Activated T-cell treated with anti-CD3 and anti-CD28 coated beads, Interleukin-2, amount 50 U/mL, for 72 hours (primary cell): ENCODE results near the gene GSE1. TPM values are rescaled to one million over a fixed set of nuclear protein-coding genes. Genes with fewer than 3 reads are reported as not detected.

Experiments used
- ATAC-seq, 2 donors: fragments of 150-1000 bp; cut with Tn5 transposase; replicated peaks in 1 of 2; 2 replicates each; pipeline ENCODE4 v1.10.0; 2021; ENCODE audit warnings: moderate library complexity in 2 of 2, mild to moderate bottlenecking in 1 of 2
- DNase-seq, 2 donors: peaks; one replicate each; pipeline ENCODE4 v3.0.0; 2021 to 2022; ENCODE audit warnings: mixed read lengths in 1 of 2
- H3K27ac Mint-ChIP-seq: one replicate; pipeline ENCODE4 v1.8.0; 2022; ENCODE audit warnings: mild to moderate bottlenecking, moderate library complexity, mixed read lengths
- H3K27me3 Mint-ChIP-seq: one replicate; pipeline ENCODE4 v1.8.0; 2022; ENCODE audit warnings: low read depth, mixed read lengths
- H3K36me3 Mint-ChIP-seq, 2 donors: one replicate each; pipeline ENCODE4 v1.8.0; 2022; ENCODE audit warnings: mixed read lengths in 2 of 2, mild to moderate bottlenecking in 1 of 2; ENCODE audit not compliant: insufficient read depth in 2 of 2
- H3K4me1 Mint-ChIP-seq: one replicate; pipeline ENCODE4 v1.8.0; 2022; ENCODE audit warnings: low read depth, mixed read lengths
- H3K4me3 Mint-ChIP-seq, 2 donors: one replicate each; pipeline ENCODE4 v1.8.0; 2022; ENCODE audit warnings: mild to moderate bottlenecking in 2 of 2, mixed read lengths in 2 of 2, moderate library complexity in 2 of 2
- H3K9me3 Mint-ChIP-seq, 2 donors: one replicate each; pipeline ENCODE4 v1.8.0; 2022; ENCODE audit warnings: mixed read lengths in 2 of 2
- total RNA-seq, 2 donors: library from RNA; stranded (reverse); gene quantifications; one replicate each; pipeline ENCODE4 v1.2.3, GENCODE V29; 2022

GSE1 gene
- total RNA-seq, 2 donors from 2014 or later = 26.7 to 30.9 TPM

DNA sequence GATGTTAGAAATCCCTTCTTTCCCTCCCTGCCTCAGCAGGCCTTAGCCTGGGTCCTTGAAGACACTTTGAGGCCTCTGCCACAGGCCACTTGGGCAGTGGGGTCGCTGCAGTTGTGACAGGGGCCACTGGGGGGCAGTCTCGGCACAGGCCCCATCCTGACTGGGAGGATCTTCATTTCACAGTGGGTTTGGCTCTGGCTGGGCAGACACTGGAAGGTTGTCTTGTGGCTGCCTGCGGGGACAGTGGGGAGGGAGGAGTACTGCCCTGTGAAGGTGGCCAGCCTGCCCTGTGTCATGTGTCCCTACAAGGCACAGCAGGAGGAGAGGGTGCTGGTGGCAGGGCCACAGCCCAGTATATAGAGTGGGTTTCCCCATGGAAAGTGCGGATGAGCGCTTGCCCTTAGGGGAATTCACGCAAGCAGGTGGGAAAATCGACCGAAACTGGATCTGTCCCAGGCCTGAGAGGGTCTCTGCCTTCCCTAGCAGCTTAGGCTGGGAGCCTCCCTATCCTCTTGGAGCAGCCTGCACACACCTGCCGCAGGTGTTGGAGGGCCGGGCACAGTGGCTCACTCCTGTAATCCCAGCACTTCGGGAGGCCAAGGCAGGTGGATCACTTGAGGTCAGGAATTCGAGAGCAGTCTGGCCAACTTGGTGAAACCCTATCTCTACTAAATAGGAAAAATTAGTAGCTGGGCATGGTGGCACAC, 46.8 kb downstream of the GSE1 start:
- no peak overlapping the region for H3K27ac Mint-ChIP-seq
- peaks cover 1 to 6% of the 10 kb centered on the region in 2 donors for H3K36me3 Mint-ChIP-seq
- no peaks in the 10 kb centered on the region for H3K4me1 Mint-ChIP-seq
- H3K4me3 Mint-ChIP-seq = no peak overlapping the region
- DNase-seq (peak; percentile 65 to 73), ATAC-seq (peak; percentile 63)
- no peaks in the 10 kb centered on the region for H3K27me3 Mint-ChIP-seq
- no peaks in the 10 kb centered on the region for H3K9me3 Mint-ChIP-seq

DNA sequence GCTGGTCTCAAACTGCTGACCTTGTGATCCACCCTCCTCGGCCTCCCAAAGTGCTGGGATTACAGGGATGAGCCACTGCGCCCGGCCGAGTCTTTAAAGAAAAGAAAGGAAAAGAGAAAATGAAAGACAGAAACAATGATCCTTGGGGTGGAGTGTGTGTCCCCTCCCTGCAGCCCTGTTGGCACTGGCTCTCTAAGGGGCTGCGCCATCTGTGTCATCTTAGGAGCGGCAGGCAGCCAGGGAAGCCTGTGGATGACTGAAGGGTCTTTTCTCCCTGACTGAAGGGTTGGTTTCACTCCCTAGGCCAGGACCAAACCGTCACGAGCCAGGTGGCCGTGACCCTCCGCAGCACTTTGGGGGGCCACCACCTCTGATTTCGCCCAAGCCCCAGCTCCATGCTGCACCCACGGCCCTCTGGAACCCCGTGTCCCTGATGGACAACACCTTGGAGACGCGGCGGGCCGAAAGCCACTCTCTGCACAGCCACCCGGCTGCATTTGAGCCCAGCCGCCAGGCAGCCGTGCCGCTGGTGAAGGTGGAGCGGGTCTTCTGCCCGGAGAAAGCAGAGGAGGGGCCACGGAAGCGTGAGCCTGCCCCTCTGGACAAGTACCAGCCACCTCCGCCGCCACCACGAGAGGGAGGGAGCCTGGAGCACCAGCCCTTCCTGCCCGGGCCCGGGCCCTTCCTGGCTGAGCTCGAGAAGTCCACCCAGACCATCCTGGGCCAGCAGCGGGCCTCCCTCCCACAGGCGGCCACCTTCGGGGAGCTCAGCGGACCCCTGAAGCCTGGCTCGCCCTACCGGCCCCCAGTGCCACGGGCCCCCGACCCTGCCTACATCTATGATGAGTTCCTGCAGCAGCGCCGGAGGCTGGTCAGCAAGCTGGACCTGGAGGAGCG, 48.0 kb downstream of the GSE1 start:
- Mint-ChIP-seq H3K36me3 (peaks cover 1 to 7% of the 10 kb centered on the region in 2 donors), H3K4me1 (no peaks in the 10 kb centered on the region), H3K4me3 (no peak overlapping the region), H3K27me3 (no peaks in the 10 kb centered on the region), H3K9me3 (no peaks in the 10 kb centered on the region), H3K27ac (no peak overlapping the region)
- DNase-seq (no peak), ATAC-seq (no peak)

DNA sequence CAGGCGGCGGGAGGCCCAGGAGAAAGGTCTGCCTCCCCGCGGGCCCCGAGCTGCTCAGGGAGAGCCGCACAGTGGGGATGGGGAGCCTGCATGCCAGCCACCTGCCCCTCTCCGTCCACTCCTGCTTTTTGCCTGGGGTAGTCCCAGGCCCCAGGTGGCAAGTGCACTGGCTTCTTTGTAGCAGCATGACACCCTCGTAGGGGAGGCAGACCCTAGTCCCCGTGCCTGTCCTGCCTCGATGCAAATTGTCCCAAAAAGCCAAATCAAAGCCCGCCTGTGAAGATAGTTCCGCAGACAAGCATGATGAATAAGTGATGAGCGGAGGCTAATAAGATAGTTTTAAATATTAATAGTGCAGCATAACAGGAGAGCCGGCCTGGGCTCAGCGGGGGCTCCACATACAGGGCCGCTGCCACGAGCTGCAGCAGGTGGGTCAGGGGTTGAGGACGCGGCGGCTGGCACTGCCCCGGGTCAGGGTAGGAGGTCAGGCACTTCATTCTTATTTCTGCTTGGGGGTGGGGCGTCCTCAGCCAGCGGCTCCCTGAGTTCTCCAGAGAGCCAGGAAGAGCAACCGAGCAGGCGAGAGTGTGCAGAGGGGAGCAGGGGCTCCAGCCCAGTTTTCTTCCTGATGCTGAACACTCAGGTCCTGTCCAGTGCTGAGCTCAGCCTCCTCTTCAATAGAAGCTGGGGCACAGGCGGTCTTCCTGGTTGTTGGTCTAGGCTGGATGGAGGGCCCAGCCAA, 48.8 kb downstream of the GSE1 start:
- H3K9me3 Mint-ChIP-seq = no peaks in the 10 kb centered on the region
- no peaks in the 10 kb centered on the region for H3K27me3 Mint-ChIP-seq
- H3K36me3 Mint-ChIP-seq = peaks cover 0 to 10% of the 10 kb centered on the region in 2 donors
- ATAC-seq (no peak), DNase-seq (no peak)
- no peaks in the 10 kb centered on the region for H3K4me1 Mint-ChIP-seq
- H3K4me3 Mint-ChIP-seq = no peak overlapping the region
- H3K27ac Mint-ChIP-seq = no peak overlapping the region

DNA sequence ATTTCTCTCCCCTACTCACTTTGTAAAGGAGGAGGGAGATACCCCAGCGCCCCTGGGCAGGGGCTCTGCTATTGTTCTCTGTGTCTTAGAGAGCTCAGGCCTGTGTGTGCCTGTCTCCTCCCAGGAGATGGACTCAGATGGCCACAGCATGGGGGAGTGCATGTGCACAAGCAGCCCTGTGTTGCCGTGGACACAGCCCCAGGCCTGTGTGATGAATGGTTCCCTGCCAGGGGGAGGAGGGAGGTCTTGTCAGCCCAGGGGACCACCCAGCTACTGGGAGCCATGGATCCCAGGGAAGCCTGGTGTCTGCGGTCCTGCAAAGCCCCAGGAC, 49.3 kb downstream of the GSE1 start:
- DNase-seq (no peak), ATAC-seq (no peak)
- Mint-ChIP-seq H3K9me3 (no peaks in the 10 kb centered on the region), H3K36me3 (peaks cover 0 to 10% of the 10 kb centered on the region in 2 donors), H3K27ac (no peak overlapping the region), H3K4me3 (no peak overlapping the region), H3K4me1 (no peaks in the 10 kb centered on the region), H3K27me3 (no peaks in the 10 kb centered on the region)

DNA sequence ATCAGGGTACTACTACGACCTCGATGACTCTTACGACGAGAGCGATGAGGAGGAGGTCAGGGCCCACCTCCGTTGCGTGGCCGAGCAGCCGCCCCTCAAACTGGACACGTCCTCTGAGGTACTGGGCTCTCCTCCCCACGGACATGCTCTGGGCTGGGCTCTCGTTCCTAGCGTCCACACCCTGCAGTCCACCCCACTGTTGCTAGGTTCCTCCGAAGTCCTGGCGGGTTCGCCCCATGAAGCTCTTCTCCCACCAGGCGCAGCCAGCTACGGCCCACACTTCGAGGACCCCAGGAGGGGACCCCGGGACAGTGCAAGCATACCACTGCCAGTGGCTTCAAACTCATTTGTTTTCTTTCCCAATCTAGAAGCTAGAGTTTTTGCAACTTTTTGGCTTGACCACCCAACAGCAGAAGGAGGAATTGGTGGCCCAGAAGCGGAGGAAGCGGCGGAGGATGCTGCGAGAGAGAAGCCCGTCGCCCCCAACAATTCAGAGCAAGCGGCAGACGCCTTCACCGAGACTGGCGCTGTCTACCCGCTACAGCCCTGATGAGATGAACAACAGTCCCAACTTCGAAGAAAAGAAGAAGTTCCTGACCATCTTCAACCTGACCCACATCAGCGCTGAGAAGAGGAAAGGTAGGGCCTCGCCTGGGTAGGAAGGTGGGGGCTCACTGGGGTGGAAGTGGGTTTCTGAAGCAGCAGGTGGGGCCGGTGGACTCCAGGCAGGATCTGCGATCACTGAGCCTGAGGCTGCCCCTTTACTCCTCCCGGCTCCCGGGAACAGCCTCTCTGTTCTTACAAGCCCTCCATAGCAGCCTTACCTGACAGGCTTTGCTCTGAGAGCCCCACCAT, 50.1 kb downstream of the GSE1 start:
- Mint-ChIP-seq H3K4me3 (no peak overlapping the region), H3K9me3 (no peaks in the 10 kb centered on the region), H3K27ac (no peak overlapping the region), H3K4me1 (no peaks in the 10 kb centered on the region), H3K27me3 (no peaks in the 10 kb centered on the region), H3K36me3 (peaks cover 0 to 10% of the 10 kb centered on the region in 2 donors)
- ATAC-seq = no peak
- DNase-seq = no peak

DNA sequence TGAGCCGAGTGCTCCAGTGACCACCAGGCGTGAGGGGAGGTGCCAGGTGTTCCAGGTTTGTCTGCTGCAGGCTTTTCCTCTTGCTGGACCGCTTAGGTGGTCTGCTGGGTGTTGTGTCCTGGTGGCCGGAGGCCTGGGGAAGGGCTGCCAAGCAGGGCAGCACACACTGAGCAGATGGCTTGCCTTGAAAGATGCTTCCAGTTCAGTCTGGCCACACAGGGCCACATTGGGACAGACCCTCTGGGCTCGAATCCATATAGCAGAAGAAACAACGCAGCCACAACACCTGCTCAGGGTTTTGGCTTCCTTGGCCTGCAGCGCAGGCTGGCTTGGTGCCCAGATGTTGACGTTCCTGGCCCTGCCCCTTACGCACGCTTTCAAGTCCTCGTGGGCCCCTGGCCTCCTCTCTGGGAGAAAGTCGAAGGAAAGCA, 50.8 kb downstream of the GSE1 start:
- no peak for DNase-seq
- H3K4me3 Mint-ChIP-seq = no peak overlapping the region
- H3K27me3 Mint-ChIP-seq = no peaks in the 10 kb centered on the region
- no peak for ATAC-seq
- H3K4me1 Mint-ChIP-seq = no peaks in the 10 kb centered on the region
- H3K9me3 Mint-ChIP-seq = no peaks in the 10 kb centered on the region
- H3K36me3 Mint-ChIP-seq = peaks cover 0 to 10% of the 10 kb centered on the region in 2 donors
- H3K27ac Mint-ChIP-seq = no peak overlapping the region

DNA sequence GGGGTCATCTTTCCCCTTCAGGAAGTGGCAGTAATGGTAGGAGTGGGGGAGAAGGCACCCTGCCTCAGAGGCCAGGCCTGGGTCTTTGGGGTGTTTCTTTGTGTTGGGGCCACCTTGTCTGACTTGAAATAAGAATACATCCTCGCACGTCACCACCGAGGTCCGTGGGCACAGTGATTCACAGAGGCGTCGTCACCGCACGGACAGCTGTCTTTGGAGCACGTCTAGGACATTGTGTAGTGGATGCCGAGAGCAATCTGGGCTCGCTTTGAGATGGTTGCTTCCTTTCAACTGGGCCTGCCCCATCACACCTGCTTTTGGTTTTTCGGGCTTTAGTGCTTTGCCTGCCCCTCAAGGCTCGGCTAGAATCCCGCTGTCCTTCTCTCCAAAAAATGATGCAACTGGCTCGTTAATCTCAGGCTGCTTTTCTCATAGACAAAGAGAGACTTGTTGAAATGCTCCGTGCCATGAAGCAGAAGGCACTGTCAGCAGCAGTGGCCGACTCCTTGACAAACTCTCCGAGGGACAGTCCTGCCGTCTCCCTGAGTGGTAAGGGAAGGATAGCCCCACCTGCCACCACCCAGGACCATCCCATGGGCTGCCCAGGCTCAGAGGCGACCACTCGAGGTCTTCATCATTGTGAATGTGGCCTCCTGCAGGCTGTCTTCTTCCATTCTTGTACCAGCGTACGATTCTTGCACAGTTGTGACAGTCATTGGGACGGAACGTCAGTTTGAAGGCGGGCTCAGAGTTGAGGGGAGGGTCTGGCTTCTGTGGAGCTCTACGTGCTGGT, 51.7 kb downstream of the GSE1 start:
- H3K27ac Mint-ChIP-seq = no peak overlapping the region
- no peak for ATAC-seq
- H3K36me3 Mint-ChIP-seq = peaks cover 0 to 12% of the 10 kb centered on the region in 2 donors

DNA sequence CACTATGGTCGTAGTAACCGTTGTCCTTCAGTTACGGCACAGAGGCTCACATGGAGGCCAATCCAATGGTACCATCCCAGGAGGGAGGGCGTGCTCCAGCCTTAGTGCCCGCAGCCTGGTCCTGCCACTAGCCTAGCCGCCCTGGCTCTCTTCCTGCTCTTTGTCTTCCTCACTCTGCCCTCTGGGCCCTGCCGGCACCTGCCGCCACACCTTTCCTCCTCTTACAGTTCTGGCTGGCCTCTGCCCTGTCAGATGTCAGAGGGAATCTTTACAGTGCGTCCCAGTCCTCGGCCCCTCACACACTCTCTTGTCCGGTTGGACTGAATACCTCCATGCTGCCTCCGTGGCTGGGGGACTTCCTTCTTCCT, 52.2 kb downstream of the GSE1 start:
- H3K27ac Mint-ChIP-seq = no peak overlapping the region
- H3K9me3 Mint-ChIP-seq = no peaks in the 10 kb centered on the region

More for the DNA sequence above, 51.7 kb downstream of the GSE1 start:
- no peaks in the 10 kb centered on the region for H3K27me3 Mint-ChIP-seq
- H3K4me3 Mint-ChIP-seq = no peak overlapping the region
- no peaks in the 10 kb centered on the region for H3K4me1 Mint-ChIP-seq
- no peak for DNase-seq
- no peaks in the 10 kb centered on the region for H3K9me3 Mint-ChIP-seq

DNA sequence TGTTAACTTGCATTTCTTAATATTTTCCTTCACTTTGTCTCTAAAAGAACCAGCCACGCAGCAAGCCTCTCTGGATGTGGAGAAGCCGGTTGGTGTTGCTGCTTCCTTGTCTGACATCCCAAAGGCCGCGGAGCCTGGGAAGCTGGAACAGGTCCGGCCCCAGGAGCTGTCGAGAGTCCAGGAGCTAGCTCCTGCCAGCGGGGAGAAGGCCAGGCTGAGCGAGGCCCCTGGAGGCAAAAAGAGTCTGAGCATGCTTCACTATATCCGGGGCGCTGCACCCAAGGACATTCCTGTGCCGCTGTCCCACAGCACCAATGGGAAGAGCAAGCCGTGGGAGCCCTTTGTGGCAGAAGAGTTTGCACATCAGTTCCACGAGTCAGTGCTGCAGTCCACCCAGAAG, 52.8 kb downstream of the GSE1 start:
- no peaks in the 10 kb centered on the region for H3K9me3 Mint-ChIP-seq
- peaks cover 0 to 23% of the 10 kb centered on the region in 2 donors for H3K36me3 Mint-ChIP-seq
- H3K27ac Mint-ChIP-seq = no peak overlapping the region
- DNase-seq (no peak), ATAC-seq (no peak)
- no peaks in the 10 kb centered on the region for H3K27me3 Mint-ChIP-seq
- no peak overlapping the region for H3K4me3 Mint-ChIP-seq
- H3K4me1 Mint-ChIP-seq = no peaks in the 10 kb centered on the region

More for the DNA sequence above, 52.2 kb downstream of the GSE1 start:
- no peaks in the 10 kb centered on the region for H3K4me1 Mint-ChIP-seq
- no peaks in the 10 kb centered on the region for H3K27me3 Mint-ChIP-seq
- peaks cover 0 to 17% of the 10 kb centered on the region in 2 donors for H3K36me3 Mint-ChIP-seq
- no peak for DNase-seq
- no peak for ATAC-seq
- H3K4me3 Mint-ChIP-seq = no peak overlapping the region

DNA sequence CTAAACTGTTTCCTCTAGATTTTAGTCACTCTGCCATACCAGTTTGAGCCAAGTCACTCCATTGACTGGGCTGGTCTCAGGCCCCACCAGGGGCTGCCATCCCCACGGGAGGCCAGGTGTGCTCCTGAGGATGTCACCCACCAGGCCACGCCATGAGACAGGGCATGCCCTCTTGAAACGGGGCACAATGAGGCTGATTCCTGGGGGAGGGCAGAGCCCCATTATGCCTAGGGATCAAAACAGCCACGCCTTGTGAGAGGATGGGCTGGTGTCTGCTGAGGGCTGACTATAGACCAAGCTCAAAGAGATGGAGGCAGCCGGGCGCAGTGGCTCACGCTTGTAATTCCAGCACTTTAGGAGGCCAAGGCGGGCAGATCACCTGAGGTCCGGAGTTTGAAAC, 54.1 kb downstream of the GSE1 start:
- Mint-ChIP-seq H3K36me3 (peaks cover 0 to 24% of the 10 kb centered on the region in 2 donors), H3K4me3 (no peak overlapping the region), H3K9me3 (no peaks in the 10 kb centered on the region), H3K4me1 (no peaks in the 10 kb centered on the region), H3K27ac (no peak overlapping the region), H3K27me3 (no peaks in the 10 kb centered on the region)
- ATAC-seq = no peak
- DNase-seq = no peak

DNA sequence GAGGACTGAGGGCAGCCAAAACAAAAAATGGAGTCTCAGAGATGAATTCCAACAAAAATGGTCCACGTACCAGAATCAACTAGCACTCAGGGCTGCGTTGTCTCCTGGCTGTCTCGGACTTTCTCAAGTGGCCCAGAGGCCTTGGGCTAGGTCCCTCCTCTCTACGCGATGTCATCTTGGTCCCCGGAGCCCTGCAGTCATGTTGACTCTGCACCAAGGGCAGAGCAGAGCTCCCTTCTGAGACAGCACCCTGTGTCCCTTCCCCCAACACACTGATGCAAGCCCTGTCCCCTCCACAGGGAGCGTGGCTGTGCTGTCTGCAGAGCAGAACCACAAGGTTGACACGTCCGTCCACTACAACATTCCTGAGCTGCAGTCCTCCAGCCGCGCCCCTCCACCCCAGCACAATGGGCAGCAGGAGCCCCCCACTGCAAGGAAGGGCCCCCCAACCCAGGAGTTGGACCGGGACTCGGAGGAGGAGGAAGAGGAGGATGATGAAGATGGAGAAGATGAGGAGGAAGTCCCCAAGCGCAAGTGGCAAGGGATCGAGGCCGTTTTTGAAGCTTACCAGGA, 54.8 kb downstream of the GSE1 start:
- ATAC-seq = no peak
- no peaks in the 10 kb centered on the region for H3K27me3 Mint-ChIP-seq
- no peak overlapping the region for H3K4me3 Mint-ChIP-seq
- no peak for DNase-seq
- no peak overlapping the region for H3K27ac Mint-ChIP-seq
- H3K4me1 Mint-ChIP-seq = no peaks in the 10 kb centered on the region
- H3K9me3 Mint-ChIP-seq = no peaks in the 10 kb centered on the region
- peaks cover 0 to 27% of the 10 kb centered on the region in 2 donors for H3K36me3 Mint-ChIP-seq
